Heart right ventricle (tissue), 16 donors: ENCODE data around the gene ZNF674. TPM values are rescaled to one million over a fixed set of nuclear protein-coding genes. Genes with fewer than 3 reads are reported as not detected.

Source experiments
- ATAC-seq, 8 donors: fragments of 200-7000 bp; cut with Tn5 transposase; one replicate each; pipeline ENCODE4 v1.9.1; 2020; ENCODE audit warnings: mild to moderate bottlenecking in 8 of 8, moderate library complexity in 8 of 8, moderate number of reproducible peaks in 1 of 8
- DNase-seq, 2 donors: peaks; one replicate each; pipeline ENCODE4 v3.0.0-alpha.2; 2020
- H3K27ac ChIP-seq, 10 donors: fragments of 200-600 bp; sonication (generic) in 2 of 10; one replicate each; pipeline versions ENCODE4 v1.5.0 to v1.8.0; 2020 to 2022; ENCODE audit warnings: mild to moderate bottlenecking in 3 of 10
- H3K27me3 ChIP-seq, 7 donors: fragments of 200-600 bp; one replicate each; pipeline ENCODE4 v1.8.0; 2021 to 2022; ENCODE audit warnings: mild to moderate bottlenecking in 2 of 7
- H3K36me3 ChIP-seq, 9 donors: fragments of 200-600 bp; sonication (generic) in 1 of 9; one replicate each; pipeline versions ENCODE4 v1.5.0 to v1.8.0; 2020 to 2022; ENCODE audit warnings: mild to moderate bottlenecking in 2 of 9
- H3K4me1 ChIP-seq, 9 donors: fragments of 200-600 bp; sonication (generic) in 1 of 9; one replicate each; pipeline versions ENCODE4 v1.5.0 to v1.8.0; 2020 to 2022; ENCODE audit warnings: mild to moderate bottlenecking in 4 of 9
- H3K4me3 ChIP-seq, 10 donors: fragments of 200-600 bp; sonication (generic) in 2 of 10; one replicate each; pipeline versions ENCODE4 v1.5.0 to v1.8.0; 2020 to 2022; ENCODE audit warnings: mild to moderate bottlenecking in 7 of 10, moderate library complexity in 2 of 10
- H3K9me3 ChIP-seq, 11 donors: fragments of 200-600 bp in 10 of 11; sonication (generic) in 2 of 11; one replicate each; pipeline versions ENCODE4 v1.5.0 to v1.8.0; 2013 to 2022; ENCODE audit warnings: mild to moderate bottlenecking in 2 of 11, control low read depth in 1 of 11, moderate library complexity in 1 of 11
- WGBS, 2 donors: extraction: QIAGEN DNeasy Blood & Tissue Kit; methylation state at CpG; one replicate each; pipeline ENCODE4 v1.1.7; 2013; ENCODE audit warnings: inconsistent platforms in 1 of 2; 5-methylcytosine and 5-hydroxymethylcytosine counted together
- intact Hi-C, 10 donors: fragments of 100-400 bp; cut with DNase I; formaldehyde crosslinking; loops; one replicate each; pipeline versions ENCODE4 v1.11.1 to v1.14.2; 2022
- polyA plus RNA-seq, 2 donors: library from polyadenylated mRNA; stranded (reverse); fragments of 200-250 nt; gene quantifications; one replicate each; pipeline ENCODE4 v1.2.3, GENCODE V29; 2013
- total RNA-seq, 10 donors: library from RNA; stranded (reverse); fragmentation: NEBNext Ultra II Directional in 3 of 10; extraction: Animal tissue kit (Norgen Biotek cat#: 25700) in 3 of 10; gene quantifications; one replicate each; pipeline versions ENCODE4 v1.2.1 to v1.2.4, GENCODE V29; 2021 to 2023
- TF ChIP-seq, protein P1 (sequence below), 9 donors: fragments of 200-600 bp; sonication (generic) in 2 of 9; IDR thresholded peaks; one replicate each; pipeline versions ENCODE4 v1.5.0 to v1.8.0; 2021 to 2022; ENCODE audit warnings: antibody characterized with exemption in 9 of 9, mild to moderate bottlenecking in 5 of 9, moderate library complexity in 1 of 9
- donor health status: Arrhythmogenic right ventricular cardiomyopathy.
- donor health status: ischemic (EF 13 %, LVEDD 7.1; RV severe dilation, severe dysfunction).
- donor health status: healthy with polysubstance abuse.
- donor health status: DM: no; HTN: yes; CAD: no.
- donor health status: DM: no; HTN: no; CAD: no.
- donor health status: ischemic (EF 25% LVEDD 6.9; RV normal size, moderate dysfunction).
- donor health status: ischemic (EF 25% LVEDD 5.7; RV mildly dilated, moderate dysfunction).
- donor health status: healthy.
- donor health status: DM: yes; HTN: yes; CAD: no.
- donor health status: Ischemic cardiomyopathy.
- donor health status: ischemic (EF 35%, LVEDD 5.7; RV mildly dilated, moderate dysfunction).
- donor health status: nonischemic (EF 11% LVEDD 7.7; RV severe dilation, severe dysfunction).
- donor health status: DM: yes; HTN: yes; CAD: no.
- donor health status: PGD.
- donor health status: ischemic (EF 29% LVEDD 5.4; RV normal size, mild dysfunction).
- donor health status: nonischemic (EF 23%, LVEDD 6.1; RV moderate dilation, normal function).

The ZNF674 gene
- total and polyA plus RNA-seq, 12 donors, result 0.91 to 4.3 (median 2.5) TPM

DNA sequence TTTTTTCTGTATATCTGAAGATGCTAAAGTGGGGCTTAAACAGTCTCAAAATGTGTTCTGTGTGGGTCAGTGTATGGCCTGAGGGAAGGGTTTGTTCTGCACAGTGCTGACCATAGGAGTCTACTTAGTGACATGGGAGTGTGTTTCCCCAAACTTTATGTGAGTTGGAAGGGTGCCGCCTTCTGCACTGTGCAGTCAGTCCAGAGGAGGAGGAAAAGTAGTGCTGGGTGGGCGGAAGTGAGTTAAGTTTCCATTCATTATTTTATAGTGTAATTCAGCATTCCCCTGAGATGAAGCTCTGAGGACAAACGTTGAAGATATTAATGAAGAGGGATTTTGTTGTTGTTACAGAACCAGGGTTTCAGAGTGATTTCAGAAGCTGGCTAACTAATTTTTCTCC, 31.2 kb upstream of the ZNF674 start:
- Histone ChIP-seq H3K4me1 (peaks cover 0 to 32% (median 19%) of the 10 kb centered on the region in 9 donors), H3K27ac (peak overlapping the region; percentile 34 to 84 (median 74)), H3K36me3 (peaks cover 0 to 4% (median 0%) of the 10 kb centered on the region in 9 donors), H3K27me3 (no peaks in the 10 kb centered on the region), H3K4me3 (peak overlapping the region in 9 of 10 donors; percentile 53 to 78 (median 69)), H3K9me3 (peaks cover 0 to 7% (median 0%) of the 10 kb centered on the region in 11 donors)
- intact Hi-C loops, result loop anchor here in 7 of 10 donors (5.0 to 10.0 kb wide), 4 partner anchors 51 to 108 kb away; no protein-coding TSS in a partner anchor
- DNase-seq (no peak), ATAC-seq (peak in 7 of 8 donors; percentile 7 to 51 (median 45))
- WGBS, 2 donors, result 26 to 35% methylated on average over 3 of the region's 3 CpGs
- TF ChIP-seq, protein P1, sequence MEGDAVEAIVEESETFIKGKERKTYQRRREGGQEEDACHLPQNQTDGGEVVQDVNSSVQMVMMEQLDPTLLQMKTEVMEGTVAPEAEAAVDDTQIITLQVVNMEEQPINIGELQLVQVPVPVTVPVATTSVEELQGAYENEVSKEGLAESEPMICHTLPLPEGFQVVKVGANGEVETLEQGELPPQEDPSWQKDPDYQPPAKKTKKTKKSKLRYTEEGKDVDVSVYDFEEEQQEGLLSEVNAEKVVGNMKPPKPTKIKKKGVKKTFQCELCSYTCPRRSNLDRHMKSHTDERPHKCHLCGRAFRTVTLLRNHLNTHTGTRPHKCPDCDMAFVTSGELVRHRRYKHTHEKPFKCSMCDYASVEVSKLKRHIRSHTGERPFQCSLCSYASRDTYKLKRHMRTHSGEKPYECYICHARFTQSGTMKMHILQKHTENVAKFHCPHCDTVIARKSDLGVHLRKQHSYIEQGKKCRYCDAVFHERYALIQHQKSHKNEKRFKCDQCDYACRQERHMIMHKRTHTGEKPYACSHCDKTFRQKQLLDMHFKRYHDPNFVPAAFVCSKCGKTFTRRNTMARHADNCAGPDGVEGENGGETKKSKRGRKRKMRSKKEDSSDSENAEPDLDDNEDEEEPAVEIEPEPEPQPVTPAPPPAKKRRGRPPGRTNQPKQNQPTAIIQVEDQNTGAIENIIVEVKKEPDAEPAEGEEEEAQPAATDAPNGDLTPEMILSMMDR (IDR thresholded peaks at IDR 0.05), result no peak

DNA sequence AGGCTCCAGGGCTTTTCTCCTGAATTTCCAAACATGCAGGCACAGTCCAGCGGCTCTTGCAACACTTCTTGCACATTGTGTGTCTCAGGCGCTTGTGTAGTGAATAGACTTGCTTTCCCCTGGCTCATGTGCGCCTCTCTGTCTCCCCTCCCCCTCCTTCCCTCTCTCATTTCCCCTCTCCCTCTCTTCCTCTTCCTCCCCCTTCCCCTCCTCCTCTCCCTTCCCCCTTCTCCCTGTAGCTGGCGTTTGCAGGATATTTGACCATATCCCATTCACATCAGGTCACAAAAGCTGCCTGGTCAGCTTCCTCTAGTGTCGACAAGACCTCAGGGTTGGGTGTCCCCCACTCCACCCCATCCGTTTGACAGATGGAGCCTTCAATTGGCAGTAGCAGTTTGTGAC, 30.8 kb upstream of the ZNF674 start:
- peak in 6 of 8 donors; percentile 10 to 57 (median 24) for ATAC-seq
- WGBS, 2 donors, result 8 to 16% methylated on average over 6 of the region's 6 CpGs
- TF ChIP-seq, protein P1 (IDR thresholded peaks at IDR 0.05), result no peak
- Histone ChIP-seq H3K4me3 (peak overlapping the region; percentile 53 to 78 (median 70)), H3K4me1 (peaks cover 0 to 32% (median 19%) of the 10 kb centered on the region in 9 donors), H3K27ac (peak overlapping the region; percentile 54 to 84 (median 76)), H3K36me3 (peaks cover 0 to 4% (median 0%) of the 10 kb centered on the region in 9 donors), H3K9me3 (peaks cover 0 to 7% (median 0%) of the 10 kb centered on the region in 11 donors), H3K27me3 (no peaks in the 10 kb centered on the region)
- intact Hi-C loops, result loop anchor here in 8 of 10 donors (2.0 to 10.0 kb wide), 5 partner anchors 51 to 109 kb away; no protein-coding TSS in a partner anchor
- DNase-seq, result peak in 1 of 2 donors; percentile 34

DNA sequence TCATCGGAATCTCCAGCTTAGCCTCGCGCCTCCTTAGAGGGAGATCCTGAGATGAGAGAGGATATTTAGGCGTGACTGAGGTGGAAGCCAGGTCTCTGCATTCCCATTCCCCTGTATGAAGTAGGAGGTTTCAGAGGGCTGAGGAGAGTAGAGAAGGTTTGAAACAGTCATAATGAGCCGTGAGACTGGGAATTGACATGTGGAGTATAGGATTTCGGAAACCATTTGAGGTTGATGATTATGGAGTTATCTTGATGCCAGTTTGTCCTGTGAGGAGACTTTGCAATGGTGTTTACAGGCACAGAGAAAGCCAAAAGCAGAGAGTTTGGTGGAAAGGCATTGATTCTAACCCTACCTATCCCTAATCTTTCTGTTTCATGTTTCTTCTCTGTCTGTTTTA, 30.4 kb upstream of the ZNF674 start:
- ATAC-seq (no peak), DNase-seq (no peak)
- Histone ChIP-seq H3K9me3 (peaks cover 0 to 7% (median 0%) of the 10 kb centered on the region in 11 donors), H3K36me3 (peaks cover 0 to 4% (median 0%) of the 10 kb centered on the region in 9 donors), H3K27ac (peak overlapping the region; percentile 47 to 84 (median 76)), H3K27me3 (no peaks in the 10 kb centered on the region), H3K4me1 (peaks cover 0 to 32% (median 19%) of the 10 kb centered on the region in 9 donors), H3K4me3 (peak overlapping the region; percentile 53 to 78 (median 70))
- TF ChIP-seq, protein P1 (IDR thresholded peaks at IDR 0.05), result no peak
- intact Hi-C loops, result loop anchor here in 8 of 10 donors (2.0 to 10.0 kb wide), 5 partner anchors 52 to 109 kb away; no protein-coding TSS in a partner anchor
- 14 to 21% methylated on average over 6 of the region's 6 CpGs for WGBS, 2 donors

DNA sequence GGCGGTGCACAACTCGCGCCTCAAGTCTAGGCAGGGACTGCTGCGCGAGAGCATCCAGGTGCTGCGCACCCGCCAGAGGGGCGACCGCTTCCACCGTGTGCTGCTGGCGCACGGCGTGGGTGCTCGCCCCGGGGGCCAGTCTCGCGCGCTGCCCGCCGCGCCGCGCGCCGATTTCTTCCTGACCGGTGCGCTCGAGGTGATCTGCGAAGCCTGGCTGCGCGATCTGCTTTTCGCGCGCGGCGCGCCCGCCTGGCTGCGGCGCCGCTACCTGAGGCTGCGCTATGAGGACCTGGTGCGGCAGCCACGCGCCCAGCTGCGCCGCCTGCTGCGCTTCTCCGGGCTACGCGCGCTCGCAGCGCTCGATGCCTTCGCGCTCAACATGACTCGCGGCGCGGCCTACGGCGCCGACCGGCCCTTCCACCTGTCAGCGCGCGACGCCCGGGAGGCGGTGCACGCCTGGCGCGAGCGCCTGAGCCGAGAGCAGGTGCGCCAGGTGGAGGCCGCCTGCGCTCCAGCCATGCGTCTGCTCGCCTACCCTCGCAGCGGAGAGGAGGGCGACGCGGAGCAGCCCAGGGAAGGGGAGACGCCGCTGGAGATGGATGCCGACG, 29.7 kb upstream of the ZNF674 start:
- H3K36me3 ChIP-seq, result peaks cover 0 to 4% (median 0%) of the 10 kb centered on the region in 9 donors
- TF ChIP-seq, protein P1 (IDR thresholded peaks at IDR 0.05), result peak in 1 of 9 donors; percentile 7
- H3K27me3 ChIP-seq, result no peaks in the 10 kb centered on the region
- peak overlapping the region; percentile 47 to 84 (median 76) for H3K27ac ChIP-seq
- H3K9me3 ChIP-seq, result peaks cover 0 to 7% (median 0%) of the 10 kb centered on the region in 11 donors
- H3K4me1 ChIP-seq, result peaks cover 0 to 32% (median 19%) of the 10 kb centered on the region in 9 donors
- peak overlapping the region; percentile 53 to 78 (median 70) for H3K4me3 ChIP-seq
- intact Hi-C loops, result loop anchor here (2.0 to 10.0 kb wide), 7 partner anchors 52 to 112 kb away; no protein-coding TSS in a partner anchor
- WGBS, 2 donors, result 1% methylated on average over 29 to 85 of the region's 90 CpGs
- ATAC-seq (peak in 5 of 8 donors; percentile 8 to 23 (median 10)), DNase-seq (peak in 1 of 2 donors; percentile 25)
